Esophagus muscularis mucosa (tissue), 4 donors: ENCODE results near the gene SBK3. TPM values are rescaled to one million over a fixed set of nuclear protein-coding genes. Genes with fewer than 3 reads are reported as not detected.
"Not testable (repeated sequence)": the region's sequence is repeated elsewhere in the genome, so short reads cannot be mapped to it uniquely, and the experiment has no call there.

Source experiments
- DNase-seq: peaks from one replicate; pipeline ENCODE4 v3.0.0-alpha.2; 2017; ENCODE audit errors: extremely low spot score
- H3K27ac ChIP-seq, 4 donors: fragments of 200-600 bp; sonication (generic); replicated peaks in 1 of 4; 1 replicate in 3 of 4; 2 replicates in 1 of 4; pipeline ENCODE4 v1.5.1; 2016 to 2019; ENCODE audit warnings: mild to moderate bottlenecking in 1 of 4
- H3K27me3 ChIP-seq, 4 donors: fragments of 200-600 bp; sonication (generic); one replicate each; pipeline versions ENCODE4 v1.5.1 to v1.6.0; 2016 to 2019
- H3K36me3 ChIP-seq, 4 donors: fragments of 200-600 bp; sonication (generic); one replicate each; pipeline ENCODE4 v1.5.1; 2016 to 2019
- H3K4me1 ChIP-seq, 4 donors: fragments of 200-600 bp; sonication (generic); one replicate each; pipeline ENCODE4 v1.5.1; 2016 to 2019
- H3K4me3 ChIP-seq, 4 donors: fragments of 200-600 bp; sonication (generic); 1 replicate in 2 of 4; 2 replicates in 2 of 4; pipeline ENCODE4 v1.5.1; 2016 to 2019; ENCODE audit warnings: mild to moderate bottlenecking in 4 of 4, moderate library complexity in 1 of 4
- H3K9me3 ChIP-seq, 4 donors: fragments of 200-600 bp; sonication (generic); 1 replicate in 3 of 4; 2 replicates in 1 of 4; pipeline ENCODE4 v1.5.1; 2016 to 2019
- EP300 ChIP-seq: sonication (generic); formaldehyde crosslinking; IDR thresholded peaks from one replicate; pipeline ENCODE4 v1.6.1; 2017; ENCODE audit warnings: antibody characterized with exemption
- POLR2A ChIP-seq: fragments of 450-650 bp; IDR thresholded peaks from one replicate; pipeline ENCODE4 v1.6.1; 2017; ENCODE audit warnings: antibody characterized with exemption, moderate library complexity, mild to moderate bottlenecking, low read depth
- POLR2AphosphoS5 ChIP-seq, 2 donors: sonication (generic); formaldehyde crosslinking; IDR thresholded peaks; one replicate each; pipeline ENCODE4 v1.6.1; 2017; ENCODE audit warnings: antibody characterized with exemption in 2 of 2
- WGBS: methylation state at CpG from one replicate; pipeline ENCODE4 v1.1.5; 2018; 5-methylcytosine and 5-hydroxymethylcytosine counted together
- intact Hi-C: fragments of 100-400 bp; cut with DNase I; formaldehyde crosslinking; loops from one replicate; pipeline ENCODE4 v1.15.1; 2023
- total RNA-seq, 4 donors: library from RNA; depleted of rRNA; stranded (reverse); fragments of >200 nt; gene quantifications; one replicate each; pipeline versions ENCODE4 v1.1.0 to v1.2.1, GENCODE V29; 2016
- TF ChIP-seq, protein P1 (sequence below), 3 experiments: fragments of 200-600 bp in 2 of 3; fragments of 450-650 bp in 1 of 3; sonication (generic) in 2 of 3; IDR thresholded peaks; one replicate each; pipeline ENCODE4 v1.5.1; 2017 to 2019; ENCODE audit warnings: antibody characterized with exemption in 3 of 3, mild to moderate bottlenecking in 2 of 3, moderate library complexity in 1 of 3

The SBK3 gene
- total RNA-seq, 4 donors from 2014 or later = 0.83 to 1.5 (median 1.5) TPM; not detected in 1

DNA sequence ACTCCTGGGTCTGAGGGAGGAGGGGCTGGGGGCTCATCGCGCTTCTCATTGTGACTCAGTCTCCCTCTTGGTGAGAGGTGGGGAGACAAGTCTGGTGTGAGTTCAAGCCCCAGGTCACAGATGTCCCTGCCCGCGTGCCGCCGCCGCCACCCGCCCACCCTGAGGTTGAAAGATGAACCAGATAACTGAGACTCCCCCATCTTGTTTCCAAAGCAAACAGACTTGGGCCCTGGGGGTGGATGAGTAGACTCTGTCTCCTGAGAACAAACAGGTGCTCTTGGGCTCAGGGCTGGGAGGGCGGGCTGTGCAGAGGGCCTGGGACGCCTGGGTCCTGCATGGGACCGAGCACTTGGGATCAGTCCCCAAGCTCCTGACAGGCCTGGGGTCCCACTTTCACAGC lies 9.0 kb downstream of the SBK3 start:
- DNase-seq = no peak
- H3K4me3 ChIP-seq = no peak overlapping the region
- no peak overlapping the region for H3K27ac ChIP-seq
- TF ChIP-seq EP300 = no peak
- no peak for TF ChIP-seq POLR2A
- TF ChIP-seq POLR2AphosphoS5 (IDR thresholded peaks at IDR 0.05) = no peak
- TF ChIP-seq, protein P1, sequence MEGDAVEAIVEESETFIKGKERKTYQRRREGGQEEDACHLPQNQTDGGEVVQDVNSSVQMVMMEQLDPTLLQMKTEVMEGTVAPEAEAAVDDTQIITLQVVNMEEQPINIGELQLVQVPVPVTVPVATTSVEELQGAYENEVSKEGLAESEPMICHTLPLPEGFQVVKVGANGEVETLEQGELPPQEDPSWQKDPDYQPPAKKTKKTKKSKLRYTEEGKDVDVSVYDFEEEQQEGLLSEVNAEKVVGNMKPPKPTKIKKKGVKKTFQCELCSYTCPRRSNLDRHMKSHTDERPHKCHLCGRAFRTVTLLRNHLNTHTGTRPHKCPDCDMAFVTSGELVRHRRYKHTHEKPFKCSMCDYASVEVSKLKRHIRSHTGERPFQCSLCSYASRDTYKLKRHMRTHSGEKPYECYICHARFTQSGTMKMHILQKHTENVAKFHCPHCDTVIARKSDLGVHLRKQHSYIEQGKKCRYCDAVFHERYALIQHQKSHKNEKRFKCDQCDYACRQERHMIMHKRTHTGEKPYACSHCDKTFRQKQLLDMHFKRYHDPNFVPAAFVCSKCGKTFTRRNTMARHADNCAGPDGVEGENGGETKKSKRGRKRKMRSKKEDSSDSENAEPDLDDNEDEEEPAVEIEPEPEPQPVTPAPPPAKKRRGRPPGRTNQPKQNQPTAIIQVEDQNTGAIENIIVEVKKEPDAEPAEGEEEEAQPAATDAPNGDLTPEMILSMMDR (IDR thresholded peaks at IDR 0.05) = no peak
- peaks cover 0 to 10% (median 2%) of the 10 kb centered on the region in 4 donors for H3K4me1 ChIP-seq
- H3K36me3 ChIP-seq = no peaks in the 10 kb centered on the region
- intact Hi-C loops = no loop called here
- WGBS = 93% methylated on average over 3 of the region's 11 CpGs
- peaks cover 0 to 11% (median 0%) of the 10 kb centered on the region in 4 donors for H3K27me3 ChIP-seq
- H3K9me3 ChIP-seq = no peaks in the 10 kb centered on the region

- Histone ChIP-seq H3K27ac (no peak overlapping the region), H3K27me3 (peaks cover 0 to 11% (median 0%) of the 10 kb centered on the region in 4 donors), H3K4me3 (no peak overlapping the region), H3K9me3 (no peaks in the 10 kb centered on the region), H3K36me3 (no peaks in the 10 kb centered on the region), H3K4me1 (peaks cover 0 to 10% (median 2%) of the 10 kb centered on the region in 4 donors)
- TF ChIP-seq POLR2A = no peak
- no peak for TF ChIP-seq POLR2AphosphoS5 (IDR thresholded peaks at IDR 0.05)
- TF ChIP-seq, protein P1 (IDR thresholded peaks at IDR 0.05) = no peak
- no peak for TF ChIP-seq EP300
- 93% methylated on average over 17 of the region's 22 CpGs for WGBS
- intact Hi-C loops = no loop called here
- no peak for DNase-seq
Observed at GRCh38 chr19:55535965-55536350, 9.4 kb downstream of the SBK3 start.

GRCh38 chr19:55535173-55535964 lies 10.0 kb downstream of the SBK3 start:
- no peaks in the 10 kb centered on the region for H3K9me3 ChIP-seq
- H3K4me1 ChIP-seq = peaks cover 0 to 10% (median 2%) of the 10 kb centered on the region in 4 donors
- H3K4me3 ChIP-seq = no peak overlapping the region
- H3K36me3 ChIP-seq = no peaks in the 10 kb centered on the region
- no peak for TF ChIP-seq POLR2A
- TF ChIP-seq, protein P1 (IDR thresholded peaks at IDR 0.05) = no peak
- TF ChIP-seq POLR2AphosphoS5 (IDR thresholded peaks at IDR 0.05) = no peak
- no peak for TF ChIP-seq EP300
- intact Hi-C loops = no loop called here
- peaks cover 0 to 11% (median 0%) of the 10 kb centered on the region in 4 donors for H3K27me3 ChIP-seq
- no peak overlapping the region for H3K27ac ChIP-seq
- WGBS = 82% methylated on average over 7 of the region's 12 CpGs
- no peak for DNase-seq

- H3K27ac ChIP-seq, H3K9me3 ChIP-seq, H3K4me1 ChIP-seq, DNase-seq, H3K4me3 ChIP-seq, H3K36me3 ChIP-seq, intact Hi-C loops: not testable (repeated sequence)
- peaks cover 0 to 20% (median 0%) of the 10 kb centered on the region in 4 donors for H3K27me3 ChIP-seq
- WGBS = 97% methylated on average over 7 of the region's 7 CpGs
Observed at GRCh38 chr19:55534280-55534679, 11.1 kb downstream of the SBK3 start.

DNA sequence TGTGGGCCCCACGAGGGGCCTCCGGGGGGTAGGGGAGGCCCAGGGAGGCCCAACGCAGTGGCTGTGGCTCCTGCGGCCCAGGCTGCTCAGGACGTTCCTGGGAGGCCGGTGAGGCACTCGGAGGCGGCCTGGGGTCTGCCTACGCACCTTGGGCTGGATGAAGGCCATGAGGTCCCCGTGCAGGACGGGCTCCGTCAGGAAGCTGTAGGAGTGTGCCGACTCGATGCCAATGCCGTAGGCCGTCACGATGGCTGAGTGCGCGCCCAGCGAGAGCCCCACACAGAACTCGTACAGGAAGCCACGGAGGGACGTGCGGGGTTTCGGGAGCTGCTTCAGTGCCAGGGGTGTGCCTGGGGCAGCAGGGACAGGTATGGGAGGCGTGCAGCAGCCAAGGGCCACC lies 14.3 kb downstream of the SBK3 start:
- Histone ChIP-seq H3K36me3 (no peaks in the 10 kb centered on the region), H3K27me3 (peaks cover 0 to 18% (median 0%) of the 10 kb centered on the region in 4 donors), H3K27ac (no peak overlapping the region), H3K9me3 (no peaks in the 10 kb centered on the region), H3K4me3 (no peak overlapping the region), H3K4me1 (peaks cover 4 to 10% (median 8%) of the 10 kb centered on the region in 4 donors)
- intact Hi-C loops = no loop called here
- no peak for DNase-seq
- TF ChIP-seq EP300 = no peak
- no peak for TF ChIP-seq POLR2A
- TF ChIP-seq, protein P1 (IDR thresholded peaks at IDR 0.05) = no peak
- no peak for TF ChIP-seq POLR2AphosphoS5 (IDR thresholded peaks at IDR 0.05)
- 93% methylated on average over 14 of the region's 26 CpGs for WGBS
